HepG2 (cell line): ENCODE results near the gene ST7L. TPM values are rescaled to one million over a fixed set of nuclear protein-coding genes. Genes with fewer than 3 reads are reported as not detected.

Source experiments
- ARHGAP35 ChIP-seq: sonication (generic); formaldehyde crosslinking; IDR thresholded peaks from 2 replicates; pipeline ENCODE4 v1.9.0; 2022; ENCODE audit warnings: mild to moderate bottlenecking, inconsistent platforms, moderate library complexity, missing genetic modification reagents, borderline replicate concordance
- ATF7 ChIP-seq, 2 experiments: fragments of 450-650 bp in 1 of 2; sonication (generic) in 1 of 2; formaldehyde crosslinking in 1 of 2; IDR thresholded peaks; 2 replicates each; pipeline versions ENCODE4 v1.4.0 to v1.6.1; 2016 to 2020; ENCODE audit warnings: antibody characterized with exemption in 1 of 2, mild to moderate bottlenecking in 1 of 2, missing genetic modification reagents in 1 of 2
- ELF3 ChIP-seq: IDR thresholded peaks from 2 replicates; pipeline ENCODE4 v1.6.1; 2016; ENCODE audit warnings: missing genetic modification reagents, missing compliant biosample characterization
- HNF1B ChIP-seq: sonication (generic); formaldehyde crosslinking; IDR thresholded peaks from 2 replicates; pipeline ENCODE4 v1.5.1; 2020; ENCODE audit warnings: mild to moderate bottlenecking, moderate library complexity, missing genetic modification reagents
- NFKB2 ChIP-seq: sonication (generic); formaldehyde crosslinking; IDR thresholded peaks from 2 replicates; pipeline ENCODE4 v1.4.0; 2020; ENCODE audit warnings: missing genetic modification reagents, borderline replicate concordance
- THAP9 ChIP-seq: sonication (generic); formaldehyde crosslinking; IDR thresholded peaks from 2 replicates; pipeline ENCODE4; 2020; ENCODE audit warnings: missing genetic modification reagents, mild to moderate bottlenecking, borderline replicate concordance
- ZBTB3 ChIP-seq: sonication (generic); formaldehyde crosslinking; IDR thresholded peaks from 2 replicates; pipeline ENCODE4 v1.4.0; 2020; ENCODE audit warnings: low read depth, mild to moderate bottlenecking, moderate library complexity, missing genetic modification reagents, borderline replicate concordance
- ZFP36L2 ChIP-seq: sonication (generic); formaldehyde crosslinking; IDR thresholded peaks from 2 replicates; pipeline ENCODE4 v1.4.0; 2020; ENCODE audit warnings: missing genetic modification reagents
- ZFP37 ChIP-seq: sonication (generic); formaldehyde crosslinking; IDR thresholded peaks from 2 replicates; pipeline ENCODE4 v1.4.0; 2020; ENCODE audit warnings: missing genetic modification reagents, borderline replicate concordance
- ZNF883 ChIP-seq: sonication (generic); formaldehyde crosslinking; IDR thresholded peaks from 2 replicates; pipeline ENCODE4 v1.5.1; 2020; ENCODE audit warnings: mild to moderate bottlenecking, missing genetic modification reagents; ENCODE audit errors: not compliant biosample characterization
- polyA plus RNA-seq, 8 experiments: library from polyadenylated mRNA; depleted of rRNA in 3 of 8; stranded (reverse) in 7 of 8; unstranded in 1 of 8; fragments of >200 nt; fragmentation: Illumina TruSeq in 4 of 8; extraction: Trizol in 4 of 8; gene quantifications; 2 replicates each; pipeline versions ENCODE4 v1.2.1 to v1.2.3, GENCODE V29; 2011 to 2016; ENCODE audit warnings: low read depth in 4 of 8, missing spikeins in 1 of 8, mixed read lengths in 1 of 8; ENCODE audit not compliant: insufficient read depth in 1 of 8
- total RNA-seq, 5 experiments: library from RNA; depleted of rRNA; stranded (reverse); fragments of >200 nt; fragmentation: Illumina TruSeq; extraction: Trizol; gene quantifications; 2 replicates each; pipeline ENCODE4 v1.2.3, GENCODE V29; 2016; ENCODE audit warnings: low read depth in 1 of 5
- TF ChIP-seq, protein P1 (sequence below): sonication (generic); formaldehyde crosslinking; IDR thresholded peaks from 2 replicates; pipeline ENCODE4 v1.4.0; 2020; ENCODE audit warnings: mild to moderate bottlenecking, missing genetic modification reagents
- TF ChIP-seq, protein P2 (sequence below): sonication (generic); formaldehyde crosslinking; IDR thresholded peaks from 2 replicates; pipeline ENCODE4 v1.5.1; 2020; ENCODE audit warnings: missing genetic modification reagents, mild to moderate bottlenecking, borderline replicate concordance

The ST7L gene
- total and polyA plus RNA-seq, 2 of the 13 experiments (the other 11 are each of a cell fraction or from before 2014, with no cell fraction given): 8.6 to 19.9 TPM

DNA sequence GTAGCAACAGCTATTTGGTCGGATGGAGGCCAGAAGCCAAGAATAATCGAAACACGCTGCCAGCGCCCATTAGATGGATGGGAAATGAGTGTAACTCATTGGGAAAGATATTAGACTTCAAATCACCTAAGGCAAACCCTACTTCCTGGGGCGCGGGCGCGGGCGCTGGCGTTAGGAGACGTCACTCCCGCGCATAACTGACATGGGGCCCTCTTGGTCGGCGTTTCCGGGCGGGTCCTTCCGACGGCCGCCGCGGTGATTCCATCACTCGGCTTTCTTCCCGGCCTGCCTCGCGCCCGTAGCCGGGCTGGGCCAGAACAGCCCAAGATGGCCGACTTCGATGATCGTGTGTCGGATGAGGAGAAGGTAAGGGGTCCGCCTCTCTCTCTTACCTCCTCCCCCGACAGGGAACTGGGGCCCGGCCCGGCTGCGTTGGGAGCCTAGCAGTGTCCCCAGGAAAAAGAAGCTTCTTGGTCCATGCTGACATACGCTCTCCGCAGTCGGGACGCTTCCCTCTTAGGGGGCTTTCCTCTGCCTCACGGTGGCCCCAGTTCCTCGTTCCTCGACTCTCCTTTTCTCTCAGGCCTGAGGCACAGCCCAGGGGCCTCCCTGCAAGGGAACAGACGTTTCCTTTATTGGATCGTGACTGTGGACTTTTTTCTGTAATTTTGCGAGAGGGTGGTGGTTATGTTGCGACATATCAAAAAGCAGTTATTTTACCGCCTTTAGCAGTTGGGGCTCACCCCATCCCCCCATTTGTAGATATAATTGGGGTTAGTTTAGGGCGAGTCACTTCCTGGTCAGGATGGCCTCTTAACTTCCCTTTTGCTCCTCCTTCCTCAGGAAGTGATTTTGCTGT is 806 bp upstream of the ST7L start, which contains the start of gene CAPZA1 (continued):
- TF ChIP-seq, protein P1, sequence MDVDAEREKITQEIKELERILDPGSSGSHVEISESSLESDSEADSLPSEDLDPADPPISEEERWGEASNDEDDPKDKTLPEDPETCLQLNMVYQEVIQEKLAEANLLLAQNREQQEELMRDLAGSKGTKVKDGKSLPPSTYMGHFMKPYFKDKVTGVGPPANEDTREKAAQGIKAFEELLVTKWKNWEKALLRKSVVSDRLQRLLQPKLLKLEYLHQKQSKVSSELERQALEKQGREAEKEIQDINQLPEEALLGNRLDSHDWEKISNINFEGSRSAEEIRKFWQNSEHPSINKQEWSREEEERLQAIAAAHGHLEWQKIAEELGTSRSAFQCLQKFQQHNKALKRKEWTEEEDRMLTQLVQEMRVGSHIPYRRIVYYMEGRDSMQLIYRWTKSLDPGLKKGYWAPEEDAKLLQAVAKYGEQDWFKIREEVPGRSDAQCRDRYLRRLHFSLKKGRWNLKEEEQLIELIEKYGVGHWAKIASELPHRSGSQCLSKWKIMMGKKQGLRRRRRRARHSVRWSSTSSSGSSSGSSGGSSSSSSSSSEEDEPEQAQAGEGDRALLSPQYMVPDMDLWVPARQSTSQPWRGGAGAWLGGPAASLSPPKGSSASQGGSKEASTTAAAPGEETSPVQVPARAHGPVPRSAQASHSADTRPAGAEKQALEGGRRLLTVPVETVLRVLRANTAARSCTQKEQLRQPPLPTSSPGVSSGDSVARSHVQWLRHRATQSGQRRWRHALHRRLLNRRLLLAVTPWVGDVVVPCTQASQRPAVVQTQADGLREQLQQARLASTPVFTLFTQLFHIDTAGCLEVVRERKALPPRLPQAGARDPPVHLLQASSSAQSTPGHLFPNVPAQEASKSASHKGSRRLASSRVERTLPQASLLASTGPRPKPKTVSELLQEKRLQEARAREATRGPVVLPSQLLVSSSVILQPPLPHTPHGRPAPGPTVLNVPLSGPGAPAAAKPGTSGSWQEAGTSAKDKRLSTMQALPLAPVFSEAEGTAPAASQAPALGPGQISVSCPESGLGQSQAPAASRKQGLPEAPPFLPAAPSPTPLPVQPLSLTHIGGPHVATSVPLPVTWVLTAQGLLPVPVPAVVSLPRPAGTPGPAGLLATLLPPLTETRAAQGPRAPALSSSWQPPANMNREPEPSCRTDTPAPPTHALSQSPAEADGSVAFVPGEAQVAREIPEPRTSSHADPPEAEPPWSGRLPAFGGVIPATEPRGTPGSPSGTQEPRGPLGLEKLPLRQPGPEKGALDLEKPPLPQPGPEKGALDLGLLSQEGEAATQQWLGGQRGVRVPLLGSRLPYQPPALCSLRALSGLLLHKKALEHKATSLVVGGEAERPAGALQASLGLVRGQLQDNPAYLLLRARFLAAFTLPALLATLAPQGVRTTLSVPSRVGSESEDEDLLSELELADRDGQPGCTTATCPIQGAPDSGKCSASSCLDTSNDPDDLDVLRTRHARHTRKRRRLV: 0 out of 2 replicates have a peak, but pooled peaks have one; percentile 9
- no peak for TF ChIP-seq ZFP37
- no peak for TF ChIP-seq ZFP36L2 (CRISPR knock-in tag)
- TF ChIP-seq ZNF883 (CRISPR knock-in tag): peak; percentile 4
- TF ChIP-seq ZBTB3: 0 out of 2 replicates have a peak, but pooled peaks have one; percentile 32
- 0 out of 2 replicates have a peak, but pooled peaks have one; percentile 17 for TF ChIP-seq THAP9 (CRISPR knock-in tag)
- no peak for TF ChIP-seq ARHGAP35 (CRISPR knock-in tag)
- TF ChIP-seq NFKB2 (CRISPR knock-in tag): peak; percentile 66; the same call in 1 of the 2 replicates
- TF ChIP-seq HNF1B: no peak; the same call in 1 of the 2 replicates
- TF ChIP-seq ATF7 (IDR thresholded peaks at IDR 0.05): no peak
- TF ChIP-seq ATF7 (CRISPR knock-in tag; IDR thresholded peaks at IDR 0.05): peak; percentile 65; the same call in 1 of the 2 replicates
- peak; percentile 59 for TF ChIP-seq ELF3 (CRISPR knock-in tag)
- TF ChIP-seq, protein P2, sequence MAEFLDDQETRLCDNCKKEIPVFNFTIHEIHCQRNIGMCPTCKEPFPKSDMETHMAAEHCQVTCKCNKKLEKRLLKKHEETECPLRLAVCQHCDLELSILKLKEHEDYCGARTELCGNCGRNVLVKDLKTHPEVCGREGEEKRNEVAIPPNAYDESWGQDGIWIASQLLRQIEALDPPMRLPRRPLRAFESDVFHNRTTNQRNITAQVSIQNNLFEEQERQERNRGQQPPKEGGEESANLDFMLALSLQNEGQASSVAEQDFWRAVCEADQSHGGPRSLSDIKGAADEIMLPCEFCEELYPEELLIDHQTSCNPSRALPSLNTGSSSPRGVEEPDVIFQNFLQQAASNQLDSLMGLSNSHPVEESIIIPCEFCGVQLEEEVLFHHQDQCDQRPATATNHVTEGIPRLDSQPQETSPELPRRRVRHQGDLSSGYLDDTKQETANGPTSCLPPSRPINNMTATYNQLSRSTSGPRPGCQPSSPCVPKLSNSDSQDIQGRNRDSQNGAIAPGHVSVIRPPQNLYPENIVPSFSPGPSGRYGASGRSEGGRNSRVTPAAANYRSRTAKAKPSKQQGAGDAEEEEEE: no peak; the same call in 1 of the 2 replicates
